Measurements from ENCODE around the gene BMP7. TPM values are rescaled to one million over a fixed set of nuclear protein-coding genes. Genes with fewer than 3 reads are reported as not detected.

BMP7 gene
- total and polyA plus RNA-seq, 10 donors = 0.26 to 1.5 (median 0.75) TPM; not detected in 1

GRCh38 chr20:57247292-57247965 is 19.0 kb downstream of the BMP7 start:
- no peak for DNase-seq
- WGBS, 5 donors = 57 to 72% (median 65%) methylated on average over 8 of the region's 8 CpGs
- H3K4me3 ChIP-seq = no peak overlapping the region
- H3K36me3 ChIP-seq = no peaks in the 10 kb centered on the region
- peaks cover 0 to 5% (median 0%) of the 10 kb centered on the region in 8 donors for H3K9me3 ChIP-seq
- H3K27ac ChIP-seq = no peak overlapping the region
- peaks cover 0 to 5% (median 0%) of the 10 kb centered on the region in 6 donors for H3K4me1 ChIP-seq
- H3K27me3 ChIP-seq (replicated peaks in 1 of 7) = peaks cover 0 to 50% (median 0%) of the 10 kb centered on the region in 7 donors
- TF ChIP-seq, protein P1, sequence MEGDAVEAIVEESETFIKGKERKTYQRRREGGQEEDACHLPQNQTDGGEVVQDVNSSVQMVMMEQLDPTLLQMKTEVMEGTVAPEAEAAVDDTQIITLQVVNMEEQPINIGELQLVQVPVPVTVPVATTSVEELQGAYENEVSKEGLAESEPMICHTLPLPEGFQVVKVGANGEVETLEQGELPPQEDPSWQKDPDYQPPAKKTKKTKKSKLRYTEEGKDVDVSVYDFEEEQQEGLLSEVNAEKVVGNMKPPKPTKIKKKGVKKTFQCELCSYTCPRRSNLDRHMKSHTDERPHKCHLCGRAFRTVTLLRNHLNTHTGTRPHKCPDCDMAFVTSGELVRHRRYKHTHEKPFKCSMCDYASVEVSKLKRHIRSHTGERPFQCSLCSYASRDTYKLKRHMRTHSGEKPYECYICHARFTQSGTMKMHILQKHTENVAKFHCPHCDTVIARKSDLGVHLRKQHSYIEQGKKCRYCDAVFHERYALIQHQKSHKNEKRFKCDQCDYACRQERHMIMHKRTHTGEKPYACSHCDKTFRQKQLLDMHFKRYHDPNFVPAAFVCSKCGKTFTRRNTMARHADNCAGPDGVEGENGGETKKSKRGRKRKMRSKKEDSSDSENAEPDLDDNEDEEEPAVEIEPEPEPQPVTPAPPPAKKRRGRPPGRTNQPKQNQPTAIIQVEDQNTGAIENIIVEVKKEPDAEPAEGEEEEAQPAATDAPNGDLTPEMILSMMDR (IDR thresholded peaks at IDR 0.05 in 8 of 11, conservative IDR thresholded peaks at IDR 0.05 in 3 of 11) = no peak
- no peak for TF ChIP-seq POLR2AphosphoS5 (IDR thresholded peaks at IDR 0.05)
- intact Hi-C loops (cut with DNase I; ENCODE audit: low total_unique reads) = no loop called here

DNA sequence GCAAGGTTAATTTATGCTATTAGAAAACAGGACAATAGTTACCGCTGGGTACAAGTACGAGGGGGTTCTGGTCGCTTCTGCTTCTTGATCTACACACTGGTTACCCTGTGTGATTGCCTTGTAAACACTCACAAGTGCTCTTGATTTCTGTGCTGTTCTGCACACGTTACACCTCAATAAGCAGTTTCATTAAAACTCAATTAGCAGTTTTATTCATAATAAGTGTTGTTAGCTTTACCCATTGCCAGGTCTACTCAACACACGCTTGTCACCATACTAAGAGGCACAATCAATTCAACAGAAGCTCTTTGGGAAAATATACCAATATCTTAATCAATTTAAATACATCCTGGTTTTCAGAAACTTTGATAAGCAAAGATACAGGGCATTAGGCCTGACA is 20.4 kb downstream of the BMP7 start:
- Histone ChIP-seq H3K9me3 (peaks cover 0 to 5% (median 0%) of the 10 kb centered on the region in 8 donors), H3K36me3 (no peaks in the 10 kb centered on the region), H3K4me1 (peaks cover 0 to 3% (median 0%) of the 10 kb centered on the region in 6 donors), H3K27ac (no peak overlapping the region), H3K27me3 (replicated peaks in 1 of 7) (peaks cover 0 to 41% (median 0%) of the 10 kb centered on the region in 7 donors), H3K4me3 (no peak overlapping the region)
- DNase-seq = no peak
- no peak for TF ChIP-seq POLR2A (IDR thresholded peaks at IDR 0.05)
- TF ChIP-seq, protein P1 (IDR thresholded peaks at IDR 0.05 in 8 of 11, conservative IDR thresholded peaks at IDR 0.05 in 3 of 11) = no peak
- no peak for TF ChIP-seq POLR2AphosphoS5 (IDR thresholded peaks at IDR 0.05)
- intact Hi-C loops (cut with DNase I; ENCODE audit: low total_unique reads) = no loop called here
- WGBS, 5 donors = 83 to 96% (median 91%) methylated on average over 5 of the region's 5 CpGs

- intact Hi-C loops (cut with DNase I; ENCODE audit: low total_unique reads) = no loop called here
These were observed 21.7 kb downstream of the BMP7 start for GRCh38 chr20:57244627-57245214.

DNA sequence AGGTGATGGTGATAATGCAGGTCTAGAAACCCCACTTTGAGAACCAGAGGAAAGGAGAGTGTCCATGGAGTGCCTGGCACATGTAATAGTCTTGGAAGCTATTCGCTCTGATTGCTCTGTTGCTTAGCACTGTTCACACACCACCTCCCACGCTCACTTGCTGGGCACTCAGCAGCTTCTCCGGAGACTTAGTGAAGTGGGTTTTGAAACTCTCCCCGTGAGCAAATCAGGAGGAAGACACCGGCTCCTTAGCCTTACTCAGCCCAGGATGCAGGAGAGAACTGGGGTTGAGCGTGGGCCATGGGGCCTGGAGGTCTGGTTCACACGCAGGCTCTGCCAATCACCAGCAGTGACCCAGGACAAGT is 22.2 kb downstream of the BMP7 start:
- H3K4me1 ChIP-seq = no peaks in the 10 kb centered on the region
- WGBS, 5 donors = 81 to 87% (median 85%) methylated on average over 6 to 7 of the region's 7 CpGs
- no peaks in the 10 kb centered on the region for H3K36me3 ChIP-seq
- H3K27ac ChIP-seq = no peak overlapping the region
- no peak overlapping the region for H3K4me3 ChIP-seq
- H3K27me3 ChIP-seq (replicated peaks in 1 of 7) = peaks cover 0 to 25% (median 0%) of the 10 kb centered on the region in 7 donors
- peaks cover 0 to 13% (median 0%) of the 10 kb centered on the region in 8 donors for H3K9me3 ChIP-seq
- TF ChIP-seq POLR2A (IDR thresholded peaks at IDR 0.05) (no peak), POLR2AphosphoS5 (IDR thresholded peaks at IDR 0.05) (no peak)
- TF ChIP-seq, protein P1 (IDR thresholded peaks at IDR 0.05 in 8 of 11, conservative IDR thresholded peaks at IDR 0.05 in 3 of 11) = no peak
- no peak for DNase-seq
- intact Hi-C loops (cut with DNase I; ENCODE audit: low total_unique reads) = no loop called here

More at GRCh38 chr20:57244627-57245214, 21.7 kb downstream of the BMP7 start:
- peaks cover 0 to 9% (median 0%) of the 10 kb centered on the region in 8 donors for H3K9me3 ChIP-seq
- H3K27ac ChIP-seq = no peak overlapping the region
- WGBS, 5 donors = 43 to 64% (median 46%) methylated on average over 3 of the region's 3 CpGs
- DNase-seq = no peak
- H3K4me1 ChIP-seq = no peaks in the 10 kb centered on the region
- peaks cover 0 to 31% (median 0%) of the 10 kb centered on the region in 7 donors for H3K27me3 ChIP-seq (replicated peaks in 1 of 7)
- H3K36me3 ChIP-seq = no peaks in the 10 kb centered on the region
- no peak overlapping the region for H3K4me3 ChIP-seq
- TF ChIP-seq, protein P1 (IDR thresholded peaks at IDR 0.05 in 8 of 11, conservative IDR thresholded peaks at IDR 0.05 in 3 of 11) = no peak
- no peak for TF ChIP-seq POLR2A (IDR thresholded peaks at IDR 0.05)
- TF ChIP-seq POLR2AphosphoS5 (IDR thresholded peaks at IDR 0.05) = no peak

Data from spleen (tissue), 11 donors.